HG03469 (cell line): ENCODE results near the gene ACTN4.

Experiments
- ATAC-seq: cut with Tn5 transposase; IDR thresholded peaks from one replicate; pipeline ENCODE4 v1.9.1; 2021; ENCODE audit warnings: mild to moderate bottlenecking, moderate library complexity, moderate number of reproducible peaks; ENCODE audit not compliant: unreplicated experiment

The ACTN4 gene

GRCh38 chr19:38660724-38661123 lies 13.3 kb downstream of the ACTN4 start:
- no peak for ATAC-seq

DNA sequence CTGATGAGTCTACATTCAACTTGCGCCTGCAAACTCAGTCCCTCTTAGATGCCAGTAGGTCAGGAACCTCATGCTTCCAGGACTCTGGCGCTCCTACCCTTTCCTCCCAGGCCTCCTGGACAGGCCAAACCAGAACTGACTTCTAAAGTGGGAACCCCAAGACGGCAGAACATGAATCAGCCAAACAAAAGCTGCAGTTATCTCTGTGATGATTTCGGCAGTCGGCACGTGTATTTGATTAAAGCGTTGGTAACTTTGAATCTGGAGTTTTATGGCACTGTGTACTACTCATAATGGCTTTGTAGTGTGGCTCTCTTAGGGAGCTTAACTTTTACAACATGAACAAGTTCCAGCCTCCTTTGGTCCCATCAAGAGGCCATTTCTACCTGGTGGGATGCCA lies 13.7 kb downstream of the ACTN4 start:
- no peak for ATAC-seq

GRCh38 chr19:38661996-38662395 lies 14.5 kb downstream of the ACTN4 start:
- ATAC-seq: no peak

DNA sequence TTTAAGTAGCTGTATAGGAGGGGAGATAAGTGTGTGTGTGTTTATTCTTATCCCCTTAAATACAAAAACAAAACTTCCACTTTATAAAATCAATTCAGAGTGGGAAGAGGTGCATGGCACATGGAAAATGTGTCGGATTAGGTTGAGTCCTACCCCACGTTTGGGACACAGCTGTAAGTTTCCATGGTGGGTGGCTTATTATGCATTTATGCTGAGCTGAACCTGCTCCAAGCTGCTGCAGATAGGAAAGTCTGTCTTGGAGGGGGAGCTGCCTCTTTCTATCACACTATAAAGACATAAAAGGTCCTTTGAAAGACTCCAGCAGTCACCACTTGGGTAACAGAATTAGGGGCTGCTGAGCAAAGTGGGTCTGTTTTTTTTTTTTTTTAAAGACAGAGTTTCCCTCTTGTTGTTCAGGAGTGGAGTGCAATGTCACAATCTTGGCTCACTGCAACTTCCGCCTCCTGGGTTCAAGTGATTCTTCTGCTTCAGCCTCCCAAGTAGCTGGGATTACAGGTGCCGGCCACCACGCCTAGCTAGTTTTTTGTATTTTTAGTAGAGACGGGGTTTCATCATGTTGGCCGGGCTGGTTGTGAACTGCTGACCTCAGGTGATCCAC lies 15.2 kb downstream of the ACTN4 start:
- ATAC-seq: no peak

GRCh38 chr19:38663156-38663651 lies 15.8 kb downstream of the ACTN4 start:
- ATAC-seq: no peak

- no peak for ATAC-seq
Observed at GRCh38 chr19:38663957-38664502, 16.6 kb downstream of the ACTN4 start.

- no peak for ATAC-seq
Observed at GRCh38 chr19:38664503-38665211, 17.2 kb downstream of the ACTN4 start.

GRCh38 chr19:38665219-38665931 lies 17.9 kb downstream of the ACTN4 start:
- no peak for ATAC-seq

DNA sequence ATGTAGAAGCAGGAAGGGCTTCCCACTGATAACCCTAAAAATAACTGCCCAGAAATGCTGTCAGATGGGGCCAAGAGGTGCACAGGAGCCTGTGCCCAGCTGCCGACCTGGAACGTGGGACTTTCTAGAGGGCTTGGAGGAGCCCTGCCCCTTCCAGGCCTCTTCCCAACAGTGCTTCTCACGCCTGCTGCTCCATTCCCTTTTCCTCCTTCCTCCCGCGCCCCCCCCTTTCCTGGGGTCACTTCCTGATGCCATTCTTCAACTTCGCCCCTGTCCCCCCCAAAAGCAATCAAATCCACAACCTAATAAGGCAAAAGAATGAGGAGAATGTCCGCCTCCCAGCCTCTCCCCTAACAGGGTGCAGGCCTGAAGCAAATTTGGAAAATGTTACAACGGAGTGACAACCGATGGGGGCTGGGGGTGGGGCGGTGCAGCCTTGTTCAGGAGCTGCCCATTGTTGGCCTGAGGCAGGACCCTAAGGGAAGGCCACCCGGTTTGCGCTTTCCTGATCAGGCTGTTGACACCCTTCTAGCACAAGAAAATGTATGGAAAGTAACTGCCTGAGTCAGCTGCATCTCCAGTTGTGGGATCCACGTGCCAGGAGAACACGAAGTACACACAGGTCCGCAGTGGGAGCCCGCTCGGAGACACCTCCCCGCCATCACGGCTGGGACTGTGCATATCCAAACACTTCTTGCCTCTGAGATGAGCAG lies 18.7 kb downstream of the ACTN4 start:
- ATAC-seq: no peak

- ATAC-seq: no peak
Observed at GRCh38 chr19:38666663-38667511, 19.4 kb downstream of the ACTN4 start.

DNA sequence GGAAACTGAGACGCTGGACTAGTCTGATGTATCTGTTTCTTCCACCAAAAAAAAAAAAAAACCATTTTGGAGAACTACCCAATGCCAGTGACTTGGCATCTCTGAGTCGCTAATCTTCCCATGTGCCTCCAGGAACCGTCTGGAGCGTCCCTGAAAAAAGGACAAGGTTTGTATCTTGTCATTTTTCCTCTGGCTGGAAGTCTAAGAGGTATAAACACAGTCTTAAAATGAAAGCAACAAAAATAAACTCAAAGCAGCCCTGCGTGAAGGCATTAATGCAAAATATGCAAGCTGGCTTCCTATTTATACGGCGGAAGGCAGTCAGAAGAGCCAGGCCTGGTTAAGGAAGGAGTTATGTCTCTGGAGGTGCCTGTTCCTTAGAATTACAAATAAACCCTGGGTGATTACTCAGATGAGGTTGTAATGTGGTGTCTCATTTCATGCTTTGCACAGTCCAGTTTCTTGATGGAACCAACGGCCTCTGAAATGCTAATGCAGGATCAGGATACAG lies 20.3 kb downstream of the ACTN4 start:
- no peak for ATAC-seq

GRCh38 chr19:38669552-38669951 lies 22.1 kb downstream of the ACTN4 start:
- ATAC-seq: no peak

DNA sequence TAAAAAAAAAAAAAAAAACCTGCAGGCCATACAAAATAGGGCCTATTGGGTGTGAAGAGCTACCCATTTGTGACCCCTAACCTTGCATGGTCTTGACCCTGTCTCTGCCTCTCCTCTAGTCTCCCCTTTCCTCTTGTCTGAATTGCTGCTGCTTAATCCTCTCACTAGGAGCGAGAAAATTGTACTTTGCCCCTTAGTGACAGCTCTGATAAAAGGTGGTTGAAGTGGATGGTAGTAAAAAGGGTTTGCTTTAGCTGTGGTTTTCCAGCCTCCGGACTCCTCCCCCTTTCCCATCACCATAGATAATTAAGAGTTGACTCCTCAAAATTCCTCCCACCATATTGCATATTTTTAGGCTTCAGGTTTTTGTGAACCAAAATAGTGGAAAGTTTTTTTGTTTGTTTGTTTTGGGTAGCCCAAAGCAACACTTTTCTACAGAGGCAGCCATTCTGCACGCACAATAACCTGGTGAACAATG lies 23.5 kb downstream of the ACTN4 start:
- no peak for ATAC-seq

- no peak for ATAC-seq
Observed at GRCh38 chr19:38671654-38672053, 24.2 kb downstream of the ACTN4 start.

DNA sequence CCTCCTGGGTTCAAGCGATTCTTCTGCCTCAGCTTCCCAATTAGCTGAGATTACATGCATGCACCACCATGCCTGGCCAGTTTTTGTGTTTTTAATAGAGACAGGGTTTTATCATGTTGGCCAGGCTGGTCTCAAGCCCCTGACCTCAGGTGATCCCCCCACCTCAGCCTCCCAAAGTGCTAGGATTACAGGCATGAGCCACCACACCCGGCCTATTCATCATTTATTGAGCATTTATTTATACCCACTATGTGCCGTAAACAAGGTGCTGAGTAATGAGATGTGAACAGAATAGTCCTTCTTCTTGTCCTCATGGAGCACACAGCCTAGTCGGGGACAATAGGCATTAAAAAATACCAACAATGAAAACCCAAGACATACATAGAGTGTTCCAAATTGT lies 25.6 kb downstream of the ACTN4 start:
- ATAC-seq: no peak

GRCh38 chr19:38674388-38675171 lies 27.1 kb downstream of the ACTN4 start:
- ATAC-seq: no peak

DNA sequence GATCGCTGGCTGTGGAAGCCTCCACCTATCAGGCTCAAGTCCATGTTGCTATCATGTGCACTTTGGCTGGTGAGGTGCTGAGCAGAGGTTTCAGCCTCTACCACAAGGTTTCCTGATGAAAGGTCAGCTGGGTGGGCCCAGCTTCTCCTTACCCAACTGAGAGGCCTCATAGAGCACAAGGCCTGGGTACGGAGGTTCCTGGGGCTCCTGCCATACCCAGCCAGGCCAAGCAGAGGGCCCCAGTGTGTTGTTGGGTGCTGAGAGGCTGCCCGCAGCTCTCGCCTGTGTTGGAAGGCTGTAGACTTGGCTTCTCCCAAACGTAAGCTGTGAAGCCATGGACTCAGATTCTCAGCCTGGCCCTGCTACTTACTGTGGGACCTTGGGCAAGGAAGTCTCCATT lies 28.2 kb downstream of the ACTN4 start:
- ATAC-seq: no peak

- no peak for ATAC-seq
Observed at GRCh38 chr19:38676023-38676877, 28.8 kb downstream of the ACTN4 start.
